Daoy (cell line): Measurements from ENCODE around the gene GNRHR. TPM values are rescaled to one million over a fixed set of nuclear protein-coding genes. Genes with fewer than 3 reads are reported as not detected.
A peak's percentile ranks its signal among the peaks of the same experiment; 100 is the strongest.
"Not testable (repeated sequence)": the region's sequence is repeated elsewhere in the genome, so short reads cannot be mapped to it uniquely, and the experiment has no call there.

Experiments
- DNase-seq: peaks from one replicate; pipeline ENCODE4 v3.0.0-alpha.2; 2015; ENCODE audit warnings: low read depth
- total RNA-seq: library from RNA; depleted of rRNA; stranded (reverse); fragments of >200 nt; shearing (Covaris generic); gene quantifications from 2 replicates; pipeline ENCODE4 v1.2.3, GENCODE V29; 2014; rRNA removed

GNRHR gene
- not detected in 2 replicates for total RNA-seq

- DNase-seq: no peak
Measured at GRCh38 chr4:67754288-67754687, at the start of gene GNRHR. TSS of gene GNRHR (minus strand) at chr4:67754388. CDS start at chr4:67754335, 53 bp downstream.

- no peak for DNase-seq
Measured at GRCh38 chr4:67796810-67797209, 42.6 kb upstream of the GNRHR start.

GRCh38 chr4:67790721-67791120 lies 36.5 kb upstream of the GNRHR start:
- DNase-seq: no peak

- DNase-seq: no peak
Measured at GRCh38 chr4:67787311-67787710, 33.1 kb upstream of the GNRHR start.

- DNase-seq: no peak
Measured at GRCh38 chr4:67785528-67785927, 31.3 kb upstream of the GNRHR start.

GRCh38 chr4:67779631-67780030 lies 25.4 kb upstream of the GNRHR start:
- DNase-seq: no peak

- DNase-seq: no peak
Measured at GRCh38 chr4:67776746-67777145, 22.6 kb upstream of the GNRHR start.

- no peak for DNase-seq
Measured at GRCh38 chr4:67770422-67770821, 16.2 kb upstream of the GNRHR start.

- DNase-seq: no peak
Measured at GRCh38 chr4:67765928-67766327, 11.7 kb upstream of the GNRHR start.

- DNase-seq: no peak
Measured at GRCh38 chr4:67765401-67765800, 11.2 kb upstream of the GNRHR start.

- DNase-seq: no peak
Measured at GRCh38 chr4:67764183-67764582, 10.0 kb upstream of the GNRHR start.

GRCh38 chr4:67762086-67762485 lies 7.9 kb upstream of the GNRHR start:
- DNase-seq: peak; percentile 0

- not testable (repeated sequence) for DNase-seq
Measured at GRCh38 chr4:67756991-67757390, 2.8 kb upstream of the GNRHR start.

GRCh38 chr4:67755974-67756373 lies 1.8 kb upstream of the GNRHR start:
- DNase-seq: no peak

GRCh38 chr4:67751260-67751659 lies 2.9 kb downstream of the GNRHR start:
- no peak for DNase-seq

- DNase-seq: no peak
Measured at GRCh38 chr4:67750691-67751090, 3.5 kb downstream of the GNRHR start.

- no peak for DNase-seq
Measured at GRCh38 chr4:67749286-67749685, 4.9 kb downstream of the GNRHR start.

- no peak for DNase-seq
Measured at GRCh38 chr4:67746797-67747495, 7.2 kb downstream of the GNRHR start.

GRCh38 chr4:67744561-67745283 lies 9.5 kb downstream of the GNRHR start:
- DNase-seq: no peak

- no peak for DNase-seq
Measured at GRCh38 chr4:67743194-67743593, 11.0 kb downstream of the GNRHR start.

- DNase-seq: no peak
Measured at GRCh38 chr4:67736262-67736661, 17.9 kb downstream of the GNRHR start.

- no peak for DNase-seq
Measured at GRCh38 chr4:67735325-67735724, 18.9 kb downstream of the GNRHR start.

- not testable (repeated sequence) for DNase-seq
Measured at GRCh38 chr4:67730511-67730910, 23.7 kb downstream of the GNRHR start.
